ENCODE measurements around the gene EFCAB6. TPM values are rescaled to one million over a fixed set of nuclear protein-coding genes. Genes with fewer than 3 reads are reported as not detected.

The EFCAB6 gene
- total and polyA plus RNA-seq, 2 of the 13 experiments (the other 11 are each of a cell fraction or from before 2014, with no cell fraction given) = not detected

DNA sequence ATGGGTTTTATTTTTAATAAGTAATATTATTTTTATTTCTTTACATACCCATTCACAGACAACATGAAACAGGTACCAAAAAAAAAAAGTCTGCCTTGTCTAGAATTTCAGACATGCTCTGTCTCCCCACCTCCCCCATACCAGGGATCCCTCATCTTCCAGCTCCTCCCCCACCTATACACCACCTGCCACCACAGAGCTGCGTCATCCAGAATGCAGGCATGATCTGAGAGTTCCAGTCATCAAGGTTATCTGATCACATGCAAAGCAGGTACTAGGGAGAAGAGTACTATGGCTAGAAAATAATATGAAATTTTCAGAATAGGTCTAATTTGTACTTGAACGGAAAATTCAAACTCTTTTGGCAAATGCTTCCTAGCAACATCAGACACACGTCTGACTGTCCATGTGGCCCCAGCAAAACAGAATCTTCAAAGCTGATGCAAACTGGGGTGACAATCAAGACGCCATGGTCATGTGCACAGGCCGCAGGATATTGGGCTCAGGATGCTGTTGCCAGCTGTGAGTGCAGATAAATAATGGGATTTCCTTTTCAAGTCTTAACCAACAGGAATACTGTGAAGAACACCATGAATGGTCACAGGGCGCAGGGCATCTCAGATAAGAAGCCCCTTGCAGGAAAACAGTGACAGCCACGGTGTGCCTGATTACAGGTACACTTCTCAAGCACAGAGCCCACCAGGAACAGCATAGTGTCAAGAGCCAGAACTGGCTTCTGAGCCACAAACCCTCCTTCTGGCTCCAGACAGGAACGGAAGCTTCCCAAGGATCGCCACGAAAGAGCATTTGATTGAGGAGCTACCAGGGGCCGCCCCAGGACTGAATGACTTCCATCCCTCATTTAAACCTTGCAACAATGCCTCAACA is 169.5 kb downstream of the EFCAB6 start:
- H4K20me1 ChIP-seq (ENCODE audit: insufficient read depth, low read length) = no peaks in the 10 kb centered on the region
- peaks cover 17% of the 10 kb centered on the region for H3K9me3 ChIP-seq (ENCODE audit: low read length)
- 20% methylated on average over 10 of the region's 11 CpGs for WGBS (ENCODE audit: low lambda C conversion rate)
- in situ Hi-C loops (cut with HindIII; ENCODE audit: extremely low pct_ligation_motif_present, low pct_unique_long_range_greater_than_20kb) = no loop called here
- no peak for FAIRE-seq
- no peaks in the 10 kb centered on the region for H3K79me2 ChIP-seq (ENCODE audit: insufficient read depth, low read length)
- 0 out of 5 replicates have a peak, but pooled peaks cover 0 to 1% of the 10 kb centered on the region in 2 experiments for H3K27me3 ChIP-seq (ENCODE audit: control insufficient read depth in 1 of 2, insufficient read depth in 2 of 2, low read length in 2 of 2)
- H3K4me3 ChIP-seq (replicated peaks in 1 of 3; ENCODE audit: insufficient read depth in 1 of 3, low read depth in 2 of 3, low read length in 3 of 3) = no peak overlapping the region
- intact Hi-C loops (cut with micrococcal nuclease; ENCODE audit: unreplicated experiment) = no loop called here
- TF ChIP-seq TOE1 (CRISPR knock-in tag; IDR thresholded peaks at IDR 0.05) (no peak), MEF2D (CRISPR knock-in tag; IDR thresholded peaks at IDR 0.05) (no peak), NCOA5 (CRISPR knock-in tag; IDR thresholded peaks at IDR 0.05) (no peak), ZNF343 (CRISPR knock-in tag; IDR thresholded peaks at IDR 0.05) (no peak), POGZ (CRISPR knock-in tag; IDR thresholded peaks at IDR 0.05) (no peak), CEBPB (IDR thresholded peaks at IDR 0.05; ENCODE audit: borderline replicate concordance, low read depth, low read length) (no peak), ZNF615 (CRISPR knock-in tag; IDR thresholded peaks at IDR 0.05; ENCODE audit: borderline replicate concordance) (no peak), ZNF143 (CRISPR knock-in tag; IDR thresholded peaks at IDR 0.05) (no peak)
- ChIA-PET POLR2A (no interaction called here), CTCF (ENCODE audit: low intra/inter-chr PET ratio, low total read pairs) (no interaction called here)
- no peak overlapping the region for H3K27ac ChIP-seq (ENCODE audit: extremely low read length, insufficient read depth, low read length)
- H3K9ac ChIP-seq (ENCODE audit: insufficient read depth, low read depth, low read length) = no peak overlapping the region
- ATAC-seq = no peak
- BruUV-seq (replicated peaks) = no TSS peak
- H2AFZ ChIP-seq (ENCODE audit: low read length) = no peak overlapping the region
- no peaks in the 10 kb centered on the region for H3K4me1 ChIP-seq (ENCODE audit: insufficient read depth, low read length)
- DNase-seq (ENCODE audit: low spot score) = no peak
- H3K4me2 ChIP-seq (ENCODE audit: low read depth, low read length) = no peak overlapping the region
- no peaks in the 10 kb centered on the region for H3K36me3 ChIP-seq (replicated peaks in 1 of 2; ENCODE audit: control insufficient read depth in 1 of 2, insufficient read depth in 2 of 2, low read length in 2 of 2)

Measured in HepG2 (cell line).